GM11168 (cell line): Measurements from ENCODE around the gene MISFA.
"Not testable (repeated sequence)": the region's sequence is repeated elsewhere in the genome, so short reads cannot be mapped to it uniquely, and the experiment has no call there.

Experiments used
- in situ Hi-C: fragments of 300-500 bp; cut with MboI; formaldehyde crosslinking; loops from one replicate; pipeline ENCODE4 v1.12.0; 2022; ENCODE audit warnings: low sequenced_read_pairs; ENCODE audit not compliant: unreplicated experiment

MISFA gene

DNA sequence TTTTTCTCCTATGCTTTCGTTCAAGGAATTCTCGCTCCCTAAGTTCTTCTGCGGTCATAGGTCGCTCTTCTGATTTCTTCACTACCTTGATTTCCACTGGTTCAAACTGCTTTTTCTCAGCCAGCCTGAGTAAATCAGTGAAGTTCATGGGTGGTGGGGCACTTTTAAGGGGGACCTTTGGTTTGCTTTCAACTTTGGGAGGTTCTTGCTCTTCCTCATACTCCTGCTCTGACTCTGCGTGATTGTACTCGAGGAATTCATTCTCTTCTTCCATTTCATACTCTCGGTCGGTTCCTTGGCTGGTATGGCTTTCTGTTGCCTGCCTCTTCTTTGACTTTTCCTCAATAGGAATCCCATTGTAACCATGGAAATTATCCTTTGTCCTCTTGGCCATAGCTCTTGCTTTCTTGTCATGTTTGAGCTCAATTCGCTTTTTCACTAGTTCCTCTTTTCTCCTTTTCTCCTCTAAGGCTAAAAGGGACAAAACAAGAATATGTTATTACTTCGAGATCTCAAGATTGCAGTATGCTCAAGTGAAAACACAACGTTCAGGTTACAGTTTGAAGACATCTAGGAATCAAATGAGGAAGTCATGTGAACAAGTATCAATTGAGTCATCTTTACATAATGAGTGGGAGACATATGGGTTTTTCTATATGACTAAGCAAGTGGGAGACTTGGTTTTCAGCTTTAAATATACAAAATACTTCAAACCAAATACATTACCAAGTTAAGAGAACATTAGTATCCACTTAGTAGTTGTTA, 16.2 kb downstream of the MISFA start:
- in situ Hi-C loops: no loop called here

GRCh38 chr11:18617688-18618341, 18.2 kb downstream of the MISFA start:
- in situ Hi-C loops: no loop called here

DNA sequence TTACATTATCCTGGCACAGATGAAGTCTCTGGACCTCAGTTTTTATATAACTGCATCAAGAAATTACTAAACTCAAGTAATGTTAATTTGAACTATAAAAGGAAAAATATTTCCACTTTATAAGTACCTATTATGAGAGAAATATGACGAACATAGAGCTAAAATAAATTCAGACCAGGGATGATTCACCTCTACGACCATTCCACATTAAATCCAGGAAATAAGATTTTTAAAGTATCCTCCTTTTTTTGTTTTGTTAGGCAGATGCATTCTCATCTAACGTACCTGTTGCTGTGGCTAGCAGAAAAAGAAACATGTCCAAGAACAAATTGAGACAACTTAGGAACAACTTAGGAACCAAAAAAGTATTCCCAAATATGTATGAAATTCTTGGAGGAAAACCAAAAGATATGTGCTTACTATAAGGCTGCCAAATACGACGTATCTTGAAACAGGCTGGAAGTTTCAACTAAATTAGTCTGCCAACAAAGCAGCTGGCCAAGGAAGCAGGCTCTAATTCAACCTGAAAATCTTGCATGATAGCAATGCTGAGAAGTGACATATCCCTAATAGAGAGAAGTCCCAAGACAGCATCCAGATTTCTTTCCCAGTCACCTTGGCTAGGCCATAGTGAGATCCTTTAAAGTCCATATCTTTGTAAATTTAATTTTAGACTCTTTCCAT, 18.9 kb downstream of the MISFA start:
- in situ Hi-C loops: no loop called here

DNA sequence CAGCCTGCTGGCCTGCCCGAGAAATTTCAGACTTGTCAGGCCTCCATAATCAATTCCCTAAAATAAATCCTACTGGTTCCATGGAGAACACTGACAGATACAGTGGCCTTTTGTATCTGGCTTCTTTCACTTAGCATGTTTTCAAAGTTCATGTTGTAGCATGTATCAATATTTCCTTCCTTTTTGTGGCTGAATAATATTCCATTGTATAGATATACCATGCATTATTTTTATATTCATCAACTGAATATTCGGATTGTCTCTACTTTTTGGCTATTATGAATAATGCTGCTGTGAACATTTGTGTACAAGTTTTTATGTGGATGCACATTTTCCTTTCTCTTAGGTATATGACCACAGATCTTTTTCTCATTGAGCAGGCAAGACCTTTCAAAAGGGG, 24.1 kb downstream of the MISFA start:
- in situ Hi-C loops: no loop called here

DNA sequence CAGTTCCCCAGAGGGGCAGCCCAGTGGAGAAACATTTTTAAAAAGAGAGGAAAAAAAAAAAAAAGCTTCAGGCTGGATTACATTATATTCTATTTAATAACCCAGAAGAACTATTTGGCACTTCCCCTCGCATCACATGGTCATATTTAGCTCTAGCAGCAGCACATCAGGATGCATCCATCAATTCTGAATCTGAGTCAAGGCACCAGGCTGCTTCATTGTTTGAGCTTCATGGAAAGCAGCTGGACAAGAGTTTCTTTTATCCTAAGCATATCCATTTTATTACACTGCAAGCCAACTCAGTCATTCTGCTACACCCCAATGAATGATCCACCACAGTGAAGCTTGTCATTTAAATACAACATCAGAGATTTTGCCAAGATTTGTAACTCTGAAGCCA, 24.6 kb downstream of the MISFA start:
- in situ Hi-C loops: no loop called here

GRCh38 chr11:18632841-18633240, 33.3 kb downstream of the MISFA start:
- in situ Hi-C loops: loop anchor here (10.0 kb wide), 1 partner anchor 98 kb away; no protein-coding TSS in a partner anchor

DNA sequence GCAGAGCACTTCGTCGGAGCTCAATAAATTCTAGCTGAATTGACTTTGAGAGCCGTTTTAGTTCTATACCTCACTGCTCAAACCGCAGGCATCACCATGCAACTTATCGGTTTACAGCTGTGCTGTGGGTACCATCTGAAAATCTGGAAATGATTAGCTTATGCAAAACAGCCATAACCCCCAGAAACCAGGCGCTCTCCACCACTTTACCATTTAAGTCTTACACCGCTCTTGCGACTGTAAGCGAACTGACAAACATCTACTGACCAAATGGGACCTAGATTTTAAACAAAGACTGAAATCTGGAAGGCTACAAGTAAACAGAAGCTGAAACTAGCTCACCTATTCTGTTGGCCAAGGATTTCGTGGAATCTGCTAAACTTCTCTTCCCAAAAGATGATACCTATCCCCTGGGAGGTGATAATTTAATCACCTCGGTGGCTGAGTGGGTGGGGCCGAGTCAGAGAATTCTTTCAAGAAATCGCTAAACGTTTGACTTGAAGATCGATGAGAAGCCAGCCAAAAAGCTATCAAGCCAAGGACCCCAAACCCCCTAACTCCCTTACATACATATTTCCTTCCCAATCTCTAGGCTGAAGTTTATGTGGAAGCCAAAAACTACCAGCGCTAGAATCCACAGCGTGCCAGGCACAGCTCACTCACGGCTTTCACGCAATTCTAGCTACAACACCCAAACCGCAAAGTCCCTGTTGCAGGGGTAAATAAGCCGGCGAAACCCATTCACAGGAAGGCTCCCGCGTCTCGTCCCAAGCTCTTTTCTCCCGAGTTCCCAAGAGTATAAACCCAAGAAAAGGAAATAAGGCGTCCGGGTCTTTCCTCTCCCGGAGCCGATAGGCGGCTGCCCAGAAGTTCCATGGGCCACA, 33.9 kb downstream of the MISFA start:
- in situ Hi-C loops: loop anchor here (10.0 kb wide), 1 partner anchor 99 kb away; no protein-coding TSS in a partner anchor

- in situ Hi-C loops: loop anchor here (10.0 kb wide), 1 partner anchor 100 kb away; no protein-coding TSS in a partner anchor
Measured at GRCh38 chr11:18634140-18635032, 34.8 kb downstream of the MISFA start, which contains the start of gene SPTY2D1. SPTY2D1 (minus strand) TSS chr11:18634342; CDS start chr11:18634257, 85 bp downstream.

DNA sequence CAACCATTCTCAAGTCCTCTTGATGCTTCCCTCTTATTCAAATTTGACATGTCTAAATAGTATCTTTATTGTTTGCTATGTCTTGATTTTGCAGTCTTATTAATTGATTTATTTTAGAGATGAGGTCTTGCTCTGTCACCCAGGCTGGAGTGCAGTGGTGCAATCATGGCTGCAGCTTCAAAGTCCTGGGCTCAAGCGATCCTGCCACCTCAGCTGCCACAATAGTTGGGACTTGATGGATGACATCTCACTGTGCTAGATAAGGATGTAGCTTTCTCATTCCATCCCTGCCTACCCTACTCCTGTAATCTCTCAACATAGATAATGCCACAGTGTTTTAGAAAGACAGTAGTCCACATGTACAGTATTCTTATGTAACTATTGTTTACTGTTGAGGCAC, 42.1 kb downstream of the MISFA start:
- in situ Hi-C loops: no loop called here

DNA sequence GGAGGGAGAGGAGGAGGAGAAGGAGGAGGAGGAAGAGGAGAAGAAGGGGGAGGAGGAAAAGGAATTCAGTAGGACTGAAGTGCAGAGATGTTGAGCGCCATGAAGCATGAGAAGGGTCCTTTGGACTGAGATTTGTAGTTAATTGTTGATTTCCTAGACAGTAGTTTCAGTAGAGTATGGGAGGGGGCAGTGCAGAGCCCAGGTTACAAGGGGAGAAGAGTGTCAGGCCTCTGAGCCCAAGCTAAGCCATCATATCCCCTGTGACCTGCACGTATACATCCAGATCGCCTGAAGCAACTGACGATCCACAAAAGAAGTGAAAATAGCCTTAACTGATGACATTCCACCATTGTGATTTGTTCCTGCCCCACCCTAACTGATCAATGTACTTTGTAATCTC, 43.4 kb downstream of the MISFA start:
- in situ Hi-C loops: not testable (repeated sequence)

- in situ Hi-C loops: no loop called here
Measured at GRCh38 chr11:18650353-18650752, 50.8 kb downstream of the MISFA start.

- in situ Hi-C loops: no loop called here
Measured at GRCh38 chr11:18650859-18651557, 51.4 kb downstream of the MISFA start.
